ENCODE measurements around the gene DOK1.

DNA sequence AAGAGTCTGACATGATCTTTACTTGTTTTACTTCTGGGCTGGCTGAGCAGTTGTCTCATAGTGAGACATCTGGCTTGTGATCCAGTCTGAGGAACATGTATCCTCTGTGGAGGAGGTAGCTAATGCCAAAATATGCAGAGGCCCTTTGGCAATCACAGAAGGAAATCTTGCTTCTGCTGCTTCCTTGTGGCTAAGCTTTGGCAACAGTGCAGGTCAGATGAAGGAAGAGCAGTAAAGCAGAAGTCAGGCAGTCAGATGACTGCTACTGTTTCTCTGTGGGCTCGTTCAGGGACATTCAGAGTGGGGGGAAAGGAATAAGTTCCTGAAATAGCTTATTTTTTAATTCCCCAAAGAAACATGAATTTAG, 22.3 kb downstream of the DOK1 start:
- TF ChIP-seq CTCF (IDR thresholded peaks at IDR 0.05 in 8 of 11, conservative IDR thresholded peaks at IDR 0.05 in 3 of 11) (no peak), POLR2A (IDR thresholded peaks at IDR 0.05) (no peak), POLR2AphosphoS5 (IDR thresholded peaks at IDR 0.05) (peak in 1 of 3 donors; percentile 70)
